ENCODE data around the gene REPIN1. TPM values are rescaled to one million over a fixed set of nuclear protein-coding genes. Genes with fewer than 3 reads are reported as not detected.

The REPIN1 gene
- total RNA-seq, 1 experiment from 2014 or later: 124 TPM

DNA sequence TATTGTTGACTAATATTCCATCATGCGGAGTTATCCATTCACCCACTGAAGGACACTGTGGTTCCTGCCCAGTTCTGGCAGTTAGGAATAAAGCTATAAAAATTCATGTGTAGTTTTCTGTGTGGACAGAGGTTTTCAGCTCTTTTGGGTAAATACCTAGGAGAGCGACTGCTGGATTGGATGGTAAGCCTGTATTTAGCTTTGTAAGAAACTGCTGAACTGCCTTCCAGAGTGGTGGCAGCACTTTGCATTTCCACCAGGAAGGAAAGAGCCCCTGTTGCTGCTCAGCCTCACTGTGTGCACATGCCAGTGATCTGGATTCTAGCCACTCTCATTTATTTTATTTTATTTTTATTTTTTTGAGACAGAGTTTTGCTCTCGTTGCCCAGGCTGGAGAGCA, 24.7 kb downstream of the REPIN1 start:
- CTCF ChIA-PET: no interaction called here

GRCh38 chr7:150396426-150396825, 27.8 kb downstream of the REPIN1 start:
- no peak overlapping the region for H3K4me3 ChIP-seq (ENCODE audit: low read length)
- ATAC-seq (no peak), DNase-seq (no peak)
- POLR2A ChIA-PET (ENCODE audit: unreplicated experiment): no interaction called here
- H3K27ac ChIP-seq (ENCODE audit: low read length): no peak overlapping the region
- TF ChIP-seq EZH2phosphoT487 (IDR thresholded peaks at IDR 0.05; ENCODE audit: borderline replicate concordance, low read length) (no peak), CTCF (conservative IDR thresholded peaks at IDR 0.05; ENCODE audit: low read depth, low read length) (no peak), EZH2 (IDR thresholded peaks at IDR 0.05; ENCODE audit: low read length, unreplicated experiment) (no peak)
- no peak overlapping the region for H3K4me2 ChIP-seq (ENCODE audit: low read length)
- no peaks in the 10 kb centered on the region for H4K20me1 ChIP-seq (ENCODE audit: low read length)
- no peaks in the 10 kb centered on the region for H3K9me3 ChIP-seq (ENCODE audit: low read length)
- peaks cover 21% of the 10 kb centered on the region for H3K4me1 ChIP-seq (ENCODE audit: insufficient read depth, low read length)
- no TSS peak for BruUV-seq (replicated peaks)
- H3K27me3 ChIP-seq (ENCODE audit: low read length): no peaks in the 10 kb centered on the region
- no peaks in the 10 kb centered on the region for H3F3A ChIP-seq (ENCODE audit: low read length, unreplicated experiment)
- H3K9ac ChIP-seq (ENCODE audit: low read length): no peak overlapping the region
- intact Hi-C loops (cut with micrococcal nuclease): no loop called here
- CTCF ChIA-PET: no interaction called here
- no peaks in the 10 kb centered on the region for H3K36me3 ChIP-seq (ENCODE audit: low read depth, low read length)
- H3K79me2 ChIP-seq (ENCODE audit: low read length): no peaks in the 10 kb centered on the region
- no peak overlapping the region for H2AFZ ChIP-seq (ENCODE audit: low read length)
- H3K9me2 ChIP-seq (replicated peaks; ENCODE audit: low read length): no peaks in the 10 kb centered on the region

More for the DNA sequence above, 24.7 kb downstream of the REPIN1 start:
- Histone ChIP-seq H3K79me2 (ENCODE audit: low read length) (no peaks in the 10 kb centered on the region), H3K4me3 (ENCODE audit: low read length) (no peak overlapping the region), H3F3A (ENCODE audit: low read length, unreplicated experiment) (peaks cover 4% of the 10 kb centered on the region), H3K9me2 (replicated peaks; ENCODE audit: low read length) (no peaks in the 10 kb centered on the region), H4K20me1 (ENCODE audit: low read length) (no peaks in the 10 kb centered on the region), H3K27me3 (ENCODE audit: low read length) (no peaks in the 10 kb centered on the region), H3K36me3 (ENCODE audit: low read depth, low read length) (no peaks in the 10 kb centered on the region), H3K9ac (ENCODE audit: low read length) (no peak overlapping the region), H3K27ac (ENCODE audit: low read length) (no peak overlapping the region), H3K9me3 (ENCODE audit: low read length) (no peaks in the 10 kb centered on the region), H3K4me1 (ENCODE audit: insufficient read depth, low read length) (peaks cover 9% of the 10 kb centered on the region), H2AFZ (ENCODE audit: low read length) (no peak overlapping the region), H3K4me2 (ENCODE audit: low read length) (no peak overlapping the region)
- BruUV-seq (replicated peaks): no TSS peak
- no peak for DNase-seq
- intact Hi-C loops (cut with micrococcal nuclease): no loop called here
- ATAC-seq: no peak
- POLR2A ChIA-PET (ENCODE audit: unreplicated experiment): no interaction called here
- TF ChIP-seq CTCF (conservative IDR thresholded peaks at IDR 0.05; ENCODE audit: low read depth, low read length): no peak
- TF ChIP-seq EZH2phosphoT487 (IDR thresholded peaks at IDR 0.05; ENCODE audit: borderline replicate concordance, low read length): no peak
- TF ChIP-seq EZH2 (IDR thresholded peaks at IDR 0.05; ENCODE audit: low read length, unreplicated experiment): no peak

- H3F3A ChIP-seq (ENCODE audit: low read length, unreplicated experiment): no peaks in the 10 kb centered on the region
- H3K79me2 ChIP-seq (ENCODE audit: low read length): no peaks in the 10 kb centered on the region
- no peak overlapping the region for H3K9ac ChIP-seq (ENCODE audit: low read length)
- CTCF ChIA-PET: no interaction called here
- no peaks in the 10 kb centered on the region for H3K27me3 ChIP-seq (ENCODE audit: low read length)
- POLR2A ChIA-PET (ENCODE audit: unreplicated experiment): no interaction called here
- H2AFZ ChIP-seq (ENCODE audit: low read length): no peak overlapping the region
- DNase-seq: no peak
- peaks cover 21% of the 10 kb centered on the region for H3K4me1 ChIP-seq (ENCODE audit: insufficient read depth, low read length)
- BruUV-seq (replicated peaks): no TSS peak
- H3K4me2 ChIP-seq (ENCODE audit: low read length): no peak overlapping the region
- no peak for ATAC-seq
- H3K36me3 ChIP-seq (ENCODE audit: low read depth, low read length): no peaks in the 10 kb centered on the region
- TF ChIP-seq EZH2phosphoT487 (IDR thresholded peaks at IDR 0.05; ENCODE audit: borderline replicate concordance, low read length) (no peak), EZH2 (IDR thresholded peaks at IDR 0.05; ENCODE audit: low read length, unreplicated experiment) (no peak), CTCF (conservative IDR thresholded peaks at IDR 0.05; ENCODE audit: low read depth, low read length) (no peak)
- H3K27ac ChIP-seq (ENCODE audit: low read length): no peak overlapping the region
- intact Hi-C loops (cut with micrococcal nuclease): no loop called here
- no peaks in the 10 kb centered on the region for H4K20me1 ChIP-seq (ENCODE audit: low read length)
- no peak overlapping the region for H3K4me3 ChIP-seq (ENCODE audit: low read length)
- H3K9me3 ChIP-seq (ENCODE audit: low read length): no peaks in the 10 kb centered on the region
- H3K9me2 ChIP-seq (replicated peaks; ENCODE audit: low read length): no peaks in the 10 kb centered on the region
Observed at GRCh38 chr7:150396851-150397260, 28.2 kb downstream of the REPIN1 start.
